ENCODE results near the gene MRGPRF. TPM values are rescaled to one million over a fixed set of nuclear protein-coding genes. Genes with fewer than 3 reads are reported as not detected.
"Not testable (repeated sequence)": the region's sequence is repeated elsewhere in the genome, so short reads cannot be mapped to it uniquely, and the experiment has no call there.

The MRGPRF gene
- total RNA-seq, 1 donor from 2014 or later: 209 TPM

DNA sequence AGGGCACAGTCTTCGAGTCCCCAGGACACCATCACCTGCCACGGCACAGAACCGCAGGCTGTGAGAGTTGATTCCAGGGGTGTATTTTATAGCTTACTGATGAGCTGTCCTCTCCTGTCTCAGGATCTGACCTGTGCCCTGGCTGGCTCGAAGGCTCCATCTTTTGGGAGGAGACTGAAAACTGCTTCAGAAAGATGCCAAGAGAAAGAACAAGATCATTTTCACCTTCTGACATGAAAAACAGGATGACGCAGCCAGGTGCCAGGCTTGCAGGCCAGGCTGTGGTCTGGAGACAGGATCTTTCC, 34.5 kb downstream of the MRGPRF start:
- DNase-seq (ENCODE audit: low spot score in 2 of 2): no peak
- Histone ChIP-seq H3K4me3 (no peak overlapping the region), H3K27ac (no peak overlapping the region), H3K4me1 (no peaks in the 10 kb centered on the region), H3K9me3 (no peaks in the 10 kb centered on the region), H3K36me3 (no peaks in the 10 kb centered on the region), H3K27me3 (no peaks in the 10 kb centered on the region)
- TF ChIP-seq CTCF (IDR thresholded peaks at IDR 0.05): no peak
- intact Hi-C loops (cut with DNase I): no loop called here

GRCh38 chr11:68977781-68978625, 35.0 kb downstream of the MRGPRF start:
- Histone ChIP-seq H3K4me1 (no peaks in the 10 kb centered on the region), H3K4me3 (no peak overlapping the region), H3K27ac (no peak overlapping the region), H3K9me3 (no peaks in the 10 kb centered on the region), H3K36me3 (no peaks in the 10 kb centered on the region), H3K27me3 (no peaks in the 10 kb centered on the region)
- no peak for TF ChIP-seq CTCF (IDR thresholded peaks at IDR 0.05)
- peak in 1 of 2 donors; percentile 54 for DNase-seq (ENCODE audit: low spot score in 2 of 2)
- intact Hi-C loops (cut with DNase I): no loop called here

- no peak for TF ChIP-seq CTCF (IDR thresholded peaks at IDR 0.05)
- Histone ChIP-seq H3K36me3 (no peaks in the 10 kb centered on the region), H3K4me1 (no peaks in the 10 kb centered on the region), H3K4me3 (no peak overlapping the region), H3K27me3 (no peaks in the 10 kb centered on the region), H3K27ac (no peak overlapping the region), H3K9me3 (no peaks in the 10 kb centered on the region)
- DNase-seq (ENCODE audit: low spot score in 2 of 2): peak in 1 of 2 donors; percentile 27
- intact Hi-C loops (cut with DNase I): no loop called here
Observed at GRCh38 chr11:68976563-68976962, 36.5 kb downstream of the MRGPRF start.

GRCh38 chr11:68976095-68976494, 37.0 kb downstream of the MRGPRF start:
- intact Hi-C loops (cut with DNase I): no loop called here
- DNase-seq (ENCODE audit: low spot score in 2 of 2): peak in 1 of 2 donors; percentile 43
- no peak overlapping the region for H3K27ac ChIP-seq

GRCh38 chr11:68974421-68975194, 38.4 kb downstream of the MRGPRF start:
- Histone ChIP-seq H3K27ac (no peak overlapping the region), H3K4me1 (no peaks in the 10 kb centered on the region), H3K9me3 (no peaks in the 10 kb centered on the region), H3K36me3 (no peaks in the 10 kb centered on the region), H3K27me3 (no peaks in the 10 kb centered on the region), H3K4me3 (no peak overlapping the region)
- DNase-seq (ENCODE audit: low spot score in 2 of 2): peak in 1 of 2 donors; percentile 49
- no peak for TF ChIP-seq CTCF (IDR thresholded peaks at IDR 0.05)
- intact Hi-C loops (cut with DNase I): no loop called here

More at GRCh38 chr11:68976095-68976494, 37.0 kb downstream of the MRGPRF start:
- no peaks in the 10 kb centered on the region for H3K4me1 ChIP-seq
- no peak overlapping the region for H3K4me3 ChIP-seq
- no peaks in the 10 kb centered on the region for H3K9me3 ChIP-seq
- TF ChIP-seq CTCF (IDR thresholded peaks at IDR 0.05): no peak
- H3K36me3 ChIP-seq: no peaks in the 10 kb centered on the region
- H3K27me3 ChIP-seq: no peaks in the 10 kb centered on the region

DNA sequence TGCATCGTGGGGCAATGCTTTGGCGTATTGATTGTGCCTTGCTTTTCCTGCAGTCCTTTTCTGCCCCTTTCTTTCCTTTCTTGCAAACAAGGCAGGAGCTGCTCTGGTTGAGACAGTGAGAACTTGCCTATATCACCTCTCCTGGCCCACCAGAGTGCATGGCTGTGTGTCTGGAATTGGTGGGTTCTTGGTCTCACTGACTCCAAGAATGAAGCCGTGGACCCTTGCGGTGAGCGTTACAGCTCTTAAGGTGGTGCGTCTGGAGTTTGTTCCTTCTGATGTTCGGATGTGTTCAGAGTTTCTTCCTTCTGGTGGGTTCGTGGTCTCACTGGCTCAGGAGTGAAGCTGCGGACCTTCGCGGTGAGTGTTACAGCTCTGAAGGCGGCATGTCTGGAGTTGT, 39.3 kb downstream of the MRGPRF start:
- H3K9me3 ChIP-seq; H3K4me1 ChIP-seq; intact Hi-C loops (cut with DNase I); H3K4me3 ChIP-seq; H3K27ac ChIP-seq; H3K36me3 ChIP-seq; H3K27me3 ChIP-seq: not testable (repeated sequence)
- DNase-seq (ENCODE audit: low spot score in 2 of 2): peak in 1 of 2 donors; percentile 31

Data from ascending aorta (tissue), 2 donors.